Central memory CD8-positive, alpha-beta T cell (primary cell): Measurements from ENCODE around the gene KCNQ1.
"Not testable (repeated sequence)": the region's sequence is repeated elsewhere in the genome, so short reads cannot be mapped to it uniquely, and the experiment has no call there.

ENCODE experiments used
- ATAC-seq: fragments of 150-1000 bp; cut with Tn5 transposase; replicated peaks from 2 replicates; pipeline ENCODE4 v1.10.0; 2022; ENCODE audit warnings: mild to moderate bottlenecking, moderate FRiP score, moderate number of reproducible peaks; ENCODE audit not compliant: poor library complexity, severe bottlenecking; ENCODE audit errors: extremely low read depth
- DNase-seq, 2 donors: peaks; one replicate each; pipeline ENCODE4 v3.0.0; 2021; ENCODE audit warnings: low spot score in 2 of 2
- H3K27ac Mint-ChIP-seq: one replicate; pipeline ENCODE4 v1.8.0; 2022; ENCODE audit warnings: low read depth, mild to moderate bottlenecking, moderate library complexity, mixed read lengths
- H3K27me3 Mint-ChIP-seq: one replicate; pipeline ENCODE4 v1.8.0; 2022; ENCODE audit warnings: mixed read lengths
- H3K36me3 Mint-ChIP-seq: one replicate; pipeline ENCODE4 v1.8.0; 2022; ENCODE audit warnings: mild to moderate bottlenecking, moderate library complexity, mixed read lengths; ENCODE audit not compliant: insufficient read depth
- H3K4me1 Mint-ChIP-seq: one replicate; pipeline ENCODE4 v1.8.0; 2022; ENCODE audit warnings: mixed read lengths
- H3K4me3 Mint-ChIP-seq: one replicate; pipeline ENCODE4 v1.8.0; 2022; ENCODE audit warnings: mild to moderate bottlenecking, moderate library complexity, mixed read lengths
- H3K9me3 Mint-ChIP-seq: one replicate; pipeline ENCODE4 v1.8.0; 2022; ENCODE audit warnings: mixed read lengths

Gene KCNQ1

DNA sequence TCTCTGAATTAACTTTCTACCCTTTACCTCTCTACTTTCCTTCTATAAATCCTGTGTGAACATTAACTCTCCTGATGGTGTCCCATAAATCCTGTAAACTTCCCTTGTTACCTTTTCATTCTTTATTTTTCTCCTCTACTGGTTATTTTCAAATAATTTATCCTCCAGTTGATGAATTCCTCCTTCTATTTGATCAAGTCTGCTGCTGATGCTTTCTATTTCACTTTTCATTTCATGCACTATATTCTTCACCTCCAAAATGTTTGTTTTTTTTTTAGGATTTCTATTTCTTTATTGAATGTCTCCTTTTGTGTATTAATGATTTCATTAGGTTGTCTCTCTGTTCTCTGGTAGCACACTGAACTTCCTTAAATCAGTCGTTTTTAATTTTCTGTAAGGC, 186.4 kb downstream of the KCNQ1 start:
- peaks cover 44% of the 10 kb centered on the region for H3K27me3 Mint-ChIP-seq
- no peak for DNase-seq
- no peak overlapping the region for H3K4me3 Mint-ChIP-seq
- peaks cover 39% of the 10 kb centered on the region for H3K9me3 Mint-ChIP-seq
- no peak for ATAC-seq
- no peaks in the 10 kb centered on the region for H3K4me1 Mint-ChIP-seq
- H3K27ac Mint-ChIP-seq, result no peak overlapping the region
- peaks cover 2% of the 10 kb centered on the region for H3K36me3 Mint-ChIP-seq

DNA sequence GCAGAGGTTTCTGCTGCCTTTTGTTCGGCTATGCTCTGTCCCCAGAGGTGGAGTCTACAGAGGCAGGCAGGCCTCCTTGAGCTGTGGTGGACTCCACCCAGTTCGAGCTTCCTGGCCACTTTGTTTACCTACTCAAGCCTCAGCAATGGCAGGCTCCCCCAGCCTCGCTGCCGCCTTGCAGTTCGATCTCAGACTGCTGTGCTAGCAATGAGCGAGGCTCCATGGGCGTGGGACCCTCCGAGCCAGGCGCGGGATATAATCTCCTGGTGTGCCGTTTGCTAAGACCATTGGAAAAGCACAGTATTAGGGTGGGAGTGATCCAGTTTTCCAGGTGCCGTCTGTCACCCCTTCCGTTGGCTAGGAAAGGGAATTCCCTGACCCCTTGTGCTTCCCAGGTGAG, 195.0 kb downstream of the KCNQ1 start:
- H3K36me3 Mint-ChIP-seq, H3K4me1 Mint-ChIP-seq, H3K4me3 Mint-ChIP-seq, DNase-seq, ATAC-seq, H3K27ac Mint-ChIP-seq: not testable (repeated sequence)
- peaks cover 16% of the 10 kb centered on the region for H3K9me3 Mint-ChIP-seq
- peaks cover 34% of the 10 kb centered on the region for H3K27me3 Mint-ChIP-seq

DNA sequence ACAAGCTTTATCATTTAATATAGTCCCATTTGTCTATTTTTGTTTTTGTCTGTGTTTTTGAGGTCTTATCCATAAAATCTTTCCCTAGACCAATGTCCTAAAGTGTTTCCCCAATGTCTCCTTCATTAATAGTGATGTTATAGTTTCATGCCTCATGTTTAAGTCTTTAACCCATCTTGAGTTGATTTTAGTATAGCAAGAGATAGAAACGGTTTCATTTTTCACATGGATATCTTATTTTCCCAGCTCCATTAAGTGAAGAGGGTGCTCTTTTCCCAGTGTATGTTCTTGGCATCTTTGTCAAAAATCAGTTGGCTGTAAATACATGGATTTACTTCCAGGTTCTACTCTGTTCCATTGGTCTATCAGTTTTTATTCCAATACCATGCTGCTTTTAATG, 196.8 kb downstream of the KCNQ1 start:
- DNase-seq (no peak), ATAC-seq (no peak)
- Mint-ChIP-seq H3K9me3 (peaks cover 16% of the 10 kb centered on the region), H3K36me3 (peaks cover 5% of the 10 kb centered on the region), H3K4me3 (no peak overlapping the region), H3K27me3 (peaks cover 34% of the 10 kb centered on the region), H3K4me1 (no peaks in the 10 kb centered on the region), H3K27ac (no peak overlapping the region)

DNA sequence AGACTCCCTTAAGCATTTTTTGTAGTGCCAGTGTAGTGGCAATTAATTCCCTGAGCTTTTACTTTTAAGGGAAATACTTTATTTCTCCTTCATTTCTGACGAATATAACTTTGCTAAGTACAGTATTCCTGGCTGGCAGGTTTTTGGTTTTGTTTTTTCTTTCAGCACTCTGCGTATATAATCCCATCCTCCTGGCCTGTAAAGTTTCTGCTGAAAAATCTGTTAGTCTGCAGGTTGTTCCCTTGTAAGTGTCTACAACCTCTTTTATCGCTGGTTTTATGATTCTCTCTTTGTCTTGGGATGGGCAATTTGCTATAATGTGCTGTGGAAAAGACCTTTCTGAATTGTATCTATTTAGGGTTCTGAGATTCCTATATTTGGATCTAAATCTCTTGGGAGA, 198.9 kb downstream of the KCNQ1 start:
- DNase-seq (no peak), ATAC-seq (no peak)
- Mint-ChIP-seq H3K27me3 (peaks cover 45% of the 10 kb centered on the region), H3K27ac (no peak overlapping the region), H3K4me1 (no peaks in the 10 kb centered on the region), H3K4me3 (no peak overlapping the region), H3K36me3 (peaks cover 5% of the 10 kb centered on the region), H3K9me3 (peaks cover 24% of the 10 kb centered on the region)

DNA sequence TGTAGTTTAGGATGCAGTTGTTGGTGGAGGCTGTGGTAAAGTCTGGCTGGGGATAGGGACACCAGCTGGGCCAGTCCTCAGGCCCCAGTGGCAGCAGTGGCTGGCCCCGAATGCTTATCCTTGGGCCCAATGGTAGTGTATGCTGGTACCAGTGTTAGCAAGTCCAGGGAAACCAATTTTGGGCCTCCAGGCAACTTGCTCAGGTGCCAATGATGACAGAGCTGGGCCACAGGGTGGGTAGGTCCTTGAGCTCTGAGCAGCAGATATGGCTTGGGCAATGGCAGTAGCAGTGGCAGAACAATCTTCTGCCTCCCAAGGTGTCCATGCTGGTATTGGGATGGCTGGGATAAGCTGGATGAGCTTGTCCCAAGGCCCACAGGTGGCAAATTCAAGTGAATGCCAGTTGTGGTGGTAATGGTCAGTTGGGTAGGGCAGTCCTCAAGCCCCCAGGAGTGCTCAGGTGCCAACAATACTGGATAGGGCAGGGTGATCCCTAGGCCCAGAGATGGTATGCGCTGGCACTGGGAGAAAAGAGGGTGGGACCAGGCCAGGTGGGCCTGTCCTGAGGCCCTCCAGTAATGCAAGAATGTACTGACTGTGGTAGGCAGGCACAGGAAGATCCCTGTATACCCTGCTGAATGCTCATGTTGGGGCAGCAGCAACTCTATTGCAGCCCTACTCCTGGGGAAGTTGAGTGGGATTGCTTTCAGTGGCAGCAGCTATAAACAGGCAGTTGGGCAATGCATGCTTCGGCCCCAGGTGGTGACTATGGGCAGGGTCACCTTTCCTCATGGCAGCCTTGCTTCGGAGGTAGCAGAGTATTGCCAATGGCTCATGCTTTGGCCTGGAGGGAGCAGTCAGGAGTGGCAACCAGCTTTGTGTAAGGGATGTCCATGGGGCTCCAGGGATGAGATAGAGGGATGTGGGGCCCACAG, 200.3 kb downstream of the KCNQ1 start:
- no peak overlapping the region for H3K4me3 Mint-ChIP-seq

DNA sequence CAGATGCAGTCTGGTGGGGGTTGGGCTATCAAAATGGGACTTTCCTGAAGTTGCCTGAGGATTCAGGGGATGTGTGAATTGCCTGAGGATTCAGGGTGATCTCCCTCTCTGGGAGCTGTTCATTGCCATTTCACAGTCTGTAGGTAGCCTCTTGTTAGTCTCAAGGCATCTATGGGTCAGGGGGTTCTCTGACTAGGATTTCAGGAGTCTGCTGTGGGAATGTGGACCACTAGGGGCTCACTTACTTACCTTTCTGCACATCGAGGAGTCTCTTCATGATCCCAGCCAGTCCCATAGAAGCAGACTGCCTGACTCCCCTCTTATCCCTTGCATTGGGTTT, 200.9 kb downstream of the KCNQ1 start:
- Mint-ChIP-seq H3K4me1 (no peaks in the 10 kb centered on the region), H3K9me3 (peaks cover 38% of the 10 kb centered on the region), H3K27ac (no peak overlapping the region), H3K36me3 (peaks cover 5% of the 10 kb centered on the region), H3K4me3 (no peak overlapping the region), H3K27me3 (peaks cover 45% of the 10 kb centered on the region)
- ATAC-seq, result no peak
- DNase-seq, result no peak

More for the DNA sequence above, 200.3 kb downstream of the KCNQ1 start:
- peaks cover 33% of the 10 kb centered on the region for H3K9me3 Mint-ChIP-seq
- peaks cover 5% of the 10 kb centered on the region for H3K36me3 Mint-ChIP-seq
- no peak for DNase-seq
- H3K4me1 Mint-ChIP-seq, result no peaks in the 10 kb centered on the region
- no peak for ATAC-seq
- H3K27ac Mint-ChIP-seq, result no peak overlapping the region
- H3K27me3 Mint-ChIP-seq, result peaks cover 45% of the 10 kb centered on the region

DNA sequence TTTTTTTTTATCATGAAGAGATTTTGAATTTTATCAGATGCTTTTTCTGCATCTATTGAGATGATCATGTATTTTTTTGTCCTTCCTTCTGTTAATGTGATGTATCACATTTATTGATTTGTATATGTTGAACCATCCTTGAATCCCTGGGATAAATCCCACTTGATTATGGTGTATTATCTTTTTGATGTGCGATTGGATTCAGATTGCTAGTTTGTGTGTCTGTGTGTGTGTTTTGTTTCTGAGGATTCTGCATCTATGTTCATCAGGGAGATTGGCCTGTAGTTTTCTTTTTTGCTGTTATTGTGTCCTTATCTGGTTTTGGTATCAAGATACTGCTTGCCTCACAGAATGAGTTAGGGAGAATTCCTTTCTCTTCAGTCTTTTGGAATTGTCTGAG, 202.4 kb downstream of the KCNQ1 start:
- Mint-ChIP-seq H3K27ac (no peak overlapping the region), H3K9me3 (peaks cover 42% of the 10 kb centered on the region), H3K36me3 (peaks cover 5% of the 10 kb centered on the region), H3K27me3 (peaks cover 33% of the 10 kb centered on the region), H3K4me3 (no peak overlapping the region), H3K4me1 (no peaks in the 10 kb centered on the region)
- ATAC-seq (no peak), DNase-seq (no peak)

DNA sequence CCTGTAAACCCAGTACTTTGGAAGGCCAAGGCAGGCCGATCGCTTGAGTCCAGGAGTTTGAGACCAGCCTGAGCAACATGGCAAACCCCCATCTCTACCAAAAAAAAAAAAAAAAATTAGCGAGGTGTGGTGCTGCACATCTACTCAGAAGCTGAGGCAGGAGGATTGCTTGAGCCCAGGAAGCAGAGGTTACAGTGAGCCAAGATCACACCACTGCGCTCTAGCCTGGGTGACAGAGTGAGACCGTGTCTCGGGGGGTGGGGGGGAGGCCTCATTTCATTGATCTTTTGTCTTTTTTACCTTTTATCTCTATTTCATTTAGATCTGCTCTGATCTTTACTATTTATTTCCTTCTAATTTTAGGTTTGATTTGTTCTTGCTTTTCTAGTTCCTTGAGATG, 203.1 kb downstream of the KCNQ1 start:
- peaks cover 3% of the 10 kb centered on the region for H3K36me3 Mint-ChIP-seq
- peaks cover 42% of the 10 kb centered on the region for H3K9me3 Mint-ChIP-seq

DNA sequence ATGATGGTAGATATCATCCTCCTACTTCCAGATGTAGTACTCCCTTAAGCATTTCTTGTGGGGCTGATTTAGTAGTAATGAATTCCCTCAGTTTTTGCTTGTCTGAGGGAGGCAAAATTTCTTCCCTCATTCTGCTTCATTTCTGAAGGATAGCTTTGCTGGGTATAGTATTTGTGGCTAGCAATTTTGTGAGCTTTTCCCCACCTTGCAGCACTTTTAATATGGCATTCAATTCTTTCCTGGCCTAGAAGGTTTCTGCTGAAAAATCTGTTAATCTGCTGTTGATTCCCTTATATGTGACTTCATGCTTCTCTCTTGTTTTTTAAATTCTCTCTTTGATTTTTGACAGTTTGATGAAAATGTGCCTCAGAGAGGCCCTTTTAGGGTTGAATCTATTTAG, 204.6 kb downstream of the KCNQ1 start:
- Mint-ChIP-seq H3K4me1 (no peaks in the 10 kb centered on the region), H3K27ac (no peak overlapping the region), H3K9me3 (peaks cover 31% of the 10 kb centered on the region), H3K36me3 (peaks cover 3% of the 10 kb centered on the region), H3K27me3 (peaks cover 29% of the 10 kb centered on the region), H3K4me3 (no peak overlapping the region)
- DNase-seq (no peak), ATAC-seq (no peak)

More for the DNA sequence above, 203.1 kb downstream of the KCNQ1 start:
- no peak overlapping the region for H3K4me3 Mint-ChIP-seq
- peaks cover 33% of the 10 kb centered on the region for H3K27me3 Mint-ChIP-seq
- no peaks in the 10 kb centered on the region for H3K4me1 Mint-ChIP-seq
- H3K27ac Mint-ChIP-seq, result no peak overlapping the region
- ATAC-seq (no peak), DNase-seq (no peak)

DNA sequence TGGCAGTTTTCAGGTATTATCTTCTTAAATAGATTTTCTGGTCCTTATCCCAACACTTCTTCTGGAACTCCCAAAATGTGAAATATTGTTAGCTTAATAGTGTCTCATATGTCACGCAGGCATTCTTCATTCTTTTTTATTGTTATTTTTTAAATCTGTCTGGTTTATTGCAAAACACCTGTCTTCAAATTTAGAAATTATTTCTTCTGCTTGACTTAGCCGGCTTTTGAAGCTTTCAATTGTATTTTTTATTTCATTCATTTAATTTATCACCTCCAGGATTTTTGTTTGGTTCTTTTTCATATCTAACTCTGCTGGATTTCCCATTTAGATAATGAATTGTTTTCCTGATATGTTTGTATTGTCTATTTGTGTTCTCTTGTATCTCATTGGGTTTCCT, 205.0 kb downstream of the KCNQ1 start:
- H3K36me3 Mint-ChIP-seq, result peaks cover under 1% of the 10 kb centered on the region

DNA sequence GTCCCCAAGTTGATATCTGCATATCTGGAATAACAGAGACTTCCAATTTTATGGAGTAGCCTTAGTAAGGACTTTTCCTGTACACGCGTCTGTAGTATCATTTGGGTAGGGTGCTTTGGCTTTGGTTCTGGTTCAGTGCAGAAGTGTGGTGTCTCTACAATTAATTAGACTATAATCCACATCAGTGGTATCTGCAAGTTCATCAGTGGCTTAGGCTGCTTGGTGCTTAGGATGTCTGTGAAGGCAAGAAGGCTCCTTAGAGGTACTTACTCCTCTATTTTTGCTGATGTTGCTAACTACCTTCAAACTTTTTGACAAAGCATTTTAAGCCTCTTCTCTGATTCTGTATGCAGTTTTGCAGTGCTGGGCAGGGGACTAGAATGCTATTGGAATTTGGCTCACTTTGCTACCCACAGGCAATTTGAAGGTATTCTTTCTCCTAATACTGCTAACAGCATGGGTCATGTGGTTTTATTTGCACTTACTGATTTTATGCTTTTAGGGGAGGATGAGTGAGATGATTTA, 205.6 kb downstream of the KCNQ1 start:
- peaks cover 30% of the 10 kb centered on the region for H3K27me3 Mint-ChIP-seq
- ATAC-seq (no peak), DNase-seq (no peak)
- H3K27ac Mint-ChIP-seq, result no peak overlapping the region
- no peaks in the 10 kb centered on the region for H3K4me1 Mint-ChIP-seq
- peaks cover 31% of the 10 kb centered on the region for H3K9me3 Mint-ChIP-seq
- no peaks in the 10 kb centered on the region for H3K36me3 Mint-ChIP-seq
- no peak overlapping the region for H3K4me3 Mint-ChIP-seq

More for the DNA sequence above, 205.0 kb downstream of the KCNQ1 start:
- H3K9me3 Mint-ChIP-seq, result peaks cover 31% of the 10 kb centered on the region
- H3K4me3 Mint-ChIP-seq, result no peak overlapping the region
- peaks cover 29% of the 10 kb centered on the region for H3K27me3 Mint-ChIP-seq
- no peaks in the 10 kb centered on the region for H3K4me1 Mint-ChIP-seq
- no peak for ATAC-seq
- no peak overlapping the region for H3K27ac Mint-ChIP-seq
- DNase-seq, result no peak

DNA sequence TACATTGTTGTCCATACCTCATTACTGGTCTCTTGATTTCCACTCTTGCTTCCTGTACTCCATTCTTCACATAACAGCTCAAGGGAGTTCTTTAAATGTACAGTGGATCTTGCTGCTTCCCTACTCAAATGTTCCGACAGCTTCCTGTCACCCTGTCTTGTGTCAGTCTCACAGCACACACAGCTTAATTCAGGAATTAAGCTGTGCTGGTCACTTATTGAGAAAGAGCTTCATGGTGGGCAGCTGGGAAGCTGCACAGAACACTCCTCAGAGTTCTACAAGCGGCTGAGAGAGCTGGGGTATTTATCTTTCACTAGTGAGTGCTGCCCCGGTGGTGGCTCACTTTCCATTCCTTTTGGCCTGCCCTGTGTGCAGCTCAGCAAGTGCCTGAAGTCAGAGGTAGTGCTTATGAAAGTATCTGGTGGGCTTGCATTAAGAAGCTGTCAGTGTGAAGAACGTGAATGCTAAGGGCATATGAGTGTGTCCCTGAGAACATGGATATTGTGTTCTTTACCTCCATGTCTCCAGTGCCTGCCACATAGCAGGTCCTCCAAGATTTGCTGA, 206.3 kb downstream of the KCNQ1 start:
- DNase-seq (no peak), ATAC-seq (no peak)
- H3K4me1 Mint-ChIP-seq, result no peaks in the 10 kb centered on the region
- H3K4me3 Mint-ChIP-seq, result no peak overlapping the region
- no peaks in the 10 kb centered on the region for H3K36me3 Mint-ChIP-seq
- H3K27ac Mint-ChIP-seq, result no peak overlapping the region
- peaks cover 31% of the 10 kb centered on the region for H3K9me3 Mint-ChIP-seq
- H3K27me3 Mint-ChIP-seq, result peaks cover 37% of the 10 kb centered on the region

DNA sequence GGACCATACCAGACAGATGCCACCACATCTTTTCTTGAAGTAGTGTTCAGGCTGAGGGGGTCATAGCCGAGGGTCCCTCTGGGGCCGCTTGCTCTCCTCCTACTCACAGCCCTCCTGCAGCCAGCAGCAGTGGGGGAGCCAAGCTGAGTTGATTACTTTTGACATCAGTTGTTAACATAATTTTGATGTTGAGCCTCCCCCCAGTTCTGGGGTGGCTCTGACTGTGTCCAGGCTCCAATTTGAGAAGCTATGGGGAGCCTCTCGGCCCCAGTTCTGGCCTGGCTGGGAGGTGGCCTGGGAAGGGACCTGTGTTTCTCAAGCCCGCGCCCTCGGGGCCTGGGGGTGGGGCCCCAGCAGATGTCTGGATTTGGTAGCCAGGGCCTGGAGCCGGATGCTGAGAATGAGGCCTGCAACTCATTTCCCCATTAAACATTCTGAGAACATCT, 207.0 kb downstream of the KCNQ1 start:
- Mint-ChIP-seq H3K27me3 (peaks cover 39% of the 10 kb centered on the region), H3K36me3 (no peaks in the 10 kb centered on the region), H3K4me1 (no peaks in the 10 kb centered on the region), H3K9me3 (peaks cover 31% of the 10 kb centered on the region), H3K27ac (no peak overlapping the region), H3K4me3 (no peak overlapping the region)
- no peak for DNase-seq
- ATAC-seq, result no peak
